Vagina (tissue), 2 donors: ENCODE data around the gene KCTD11. TPM values are rescaled to one million over a fixed set of nuclear protein-coding genes. Genes with fewer than 3 reads are reported as not detected.

Experiments used
- DNase-seq, 2 donors: peaks; one replicate each; pipeline ENCODE4 v3.0.0-alpha.2; 2017; ENCODE audit errors: extremely low spot score in 2 of 2
- H3K27ac ChIP-seq: fragments of 200-600 bp; sonication (generic); one replicate; pipeline ENCODE4 v1.5.1; 2019
- H3K27me3 ChIP-seq: fragments of 200-600 bp; sonication (generic); one replicate; pipeline ENCODE4 v1.5.1; 2019
- H3K36me3 ChIP-seq, 2 donors: fragments of 200-600 bp; sonication (generic); one replicate each; pipeline ENCODE4 v1.5.1; 2017 to 2019
- H3K4me1 ChIP-seq: fragments of 200-600 bp; sonication (generic); one replicate; pipeline ENCODE4 v1.5.1; 2019
- H3K4me3 ChIP-seq, 2 donors: fragments of 200-600 bp; sonication (generic); 1 replicate in 1 of 2; 2 replicates in 1 of 2; pipeline ENCODE4 v1.5.1; 2016 to 2019
- H3K9me3 ChIP-seq: fragments of 200-600 bp; sonication (generic); one replicate; pipeline ENCODE4 v1.5.1; 2019
- POLR2A ChIP-seq, 2 donors: fragments of 450-650 bp; IDR thresholded peaks; one replicate each; pipeline ENCODE4 v1.6.1; 2017; ENCODE audit warnings: antibody characterized with exemption in 2 of 2, mild to moderate bottlenecking in 2 of 2, moderate library complexity in 2 of 2
- POLR2AphosphoS5 ChIP-seq, 2 donors: sonication (generic); formaldehyde crosslinking; IDR thresholded peaks; one replicate each; pipeline ENCODE4 v1.9.0; 2017; ENCODE audit warnings: antibody characterized with exemption in 2 of 2, mild to moderate bottlenecking in 2 of 2, low read depth in 1 of 2; ENCODE audit not compliant: insufficient read depth in 1 of 2
- intact Hi-C: fragments of 100-400 bp; cut with DNase I; formaldehyde crosslinking; loops from one replicate; pipeline ENCODE4 v1.15.1; 2023
- total RNA-seq: library from RNA; depleted of rRNA; stranded (reverse); fragments of >200 nt; gene quantifications from one replicate; pipeline ENCODE4 v1.2.3, GENCODE V29; 2016
- TF ChIP-seq, protein P1 (sequence below), 3 experiments: fragments of 450-650 bp in 2 of 3; fragments of 200-600 bp in 1 of 3; sonication (generic) in 1 of 3; IDR thresholded peaks; one replicate each; pipeline ENCODE4 v1.5.1; 2017 to 2019; ENCODE audit warnings: antibody characterized with exemption in 3 of 3, mild to moderate bottlenecking in 2 of 3, moderate library complexity in 2 of 3

Gene KCTD11
- total RNA-seq, 1 donor from 2014 or later = 12.5 TPM

DNA sequence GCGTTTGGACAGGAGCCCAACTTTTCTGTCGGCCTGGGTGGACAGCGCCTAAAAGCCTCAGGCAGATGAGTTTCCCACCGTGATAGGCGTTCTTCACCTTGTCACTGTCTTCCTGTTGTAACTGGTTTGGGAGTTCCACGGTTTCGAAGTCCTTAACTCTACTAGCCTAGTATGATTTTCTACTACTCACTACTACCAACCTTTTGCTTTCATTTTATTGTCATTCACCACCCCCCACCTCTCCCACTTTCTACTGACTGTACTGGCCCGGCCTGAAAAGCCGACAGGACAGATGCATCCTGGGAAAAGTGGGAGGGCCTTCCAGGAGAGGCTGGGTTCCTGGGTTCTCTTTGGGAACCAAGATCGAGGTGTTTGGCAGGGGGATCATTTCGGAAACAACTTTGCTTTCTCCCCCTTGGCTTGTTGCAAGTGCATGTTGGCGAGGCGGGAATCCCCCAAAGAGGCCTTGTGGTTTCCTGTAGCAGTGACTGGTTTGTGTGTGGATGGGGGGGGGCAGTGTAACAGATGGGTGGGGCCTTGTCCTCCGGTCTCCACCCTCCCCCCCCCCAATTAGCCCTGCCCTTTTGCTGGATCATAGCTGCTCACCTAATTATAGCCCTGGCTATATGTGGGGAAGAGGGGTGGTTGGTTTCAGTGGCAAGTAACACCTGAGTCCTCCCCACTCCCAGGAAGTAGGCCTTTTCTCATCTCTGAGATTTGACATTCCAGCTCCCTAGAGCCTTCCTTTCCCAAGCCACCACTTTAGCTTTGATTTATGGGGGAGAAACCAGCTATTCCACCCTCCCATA is 43.1 kb upstream of the KCTD11 start:
- Histone ChIP-seq H3K9me3 (no peaks in the 10 kb centered on the region), H3K36me3 (peaks cover 3 to 44% of the 10 kb centered on the region in 2 donors), H3K27ac (peak overlapping the region; percentile 94), H3K27me3 (no peaks in the 10 kb centered on the region), H3K4me1 (peaks cover 59% of the 10 kb centered on the region), H3K4me3 (peak overlapping the region; percentile 74 to 83)
- no peak for DNase-seq
- intact Hi-C loops = no loop called here
- TF ChIP-seq POLR2A (IDR thresholded peaks at IDR 0.05) = peak in 1 of 2 donors; percentile 28
- TF ChIP-seq, protein P1, sequence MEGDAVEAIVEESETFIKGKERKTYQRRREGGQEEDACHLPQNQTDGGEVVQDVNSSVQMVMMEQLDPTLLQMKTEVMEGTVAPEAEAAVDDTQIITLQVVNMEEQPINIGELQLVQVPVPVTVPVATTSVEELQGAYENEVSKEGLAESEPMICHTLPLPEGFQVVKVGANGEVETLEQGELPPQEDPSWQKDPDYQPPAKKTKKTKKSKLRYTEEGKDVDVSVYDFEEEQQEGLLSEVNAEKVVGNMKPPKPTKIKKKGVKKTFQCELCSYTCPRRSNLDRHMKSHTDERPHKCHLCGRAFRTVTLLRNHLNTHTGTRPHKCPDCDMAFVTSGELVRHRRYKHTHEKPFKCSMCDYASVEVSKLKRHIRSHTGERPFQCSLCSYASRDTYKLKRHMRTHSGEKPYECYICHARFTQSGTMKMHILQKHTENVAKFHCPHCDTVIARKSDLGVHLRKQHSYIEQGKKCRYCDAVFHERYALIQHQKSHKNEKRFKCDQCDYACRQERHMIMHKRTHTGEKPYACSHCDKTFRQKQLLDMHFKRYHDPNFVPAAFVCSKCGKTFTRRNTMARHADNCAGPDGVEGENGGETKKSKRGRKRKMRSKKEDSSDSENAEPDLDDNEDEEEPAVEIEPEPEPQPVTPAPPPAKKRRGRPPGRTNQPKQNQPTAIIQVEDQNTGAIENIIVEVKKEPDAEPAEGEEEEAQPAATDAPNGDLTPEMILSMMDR (IDR thresholded peaks at IDR 0.05) = no peak
- TF ChIP-seq POLR2AphosphoS5 (IDR thresholded peaks at IDR 0.05; ENCODE audit: insufficient read depth in 1 of 2, low read depth in 1 of 2) = peak; percentile 32 to 95

- no peak for DNase-seq
- Histone ChIP-seq H3K36me3 (peaks cover 3 to 47% of the 10 kb centered on the region in 2 donors), H3K4me1 (peaks cover 67% of the 10 kb centered on the region), H3K9me3 (no peaks in the 10 kb centered on the region), H3K27ac (peak overlapping the region; percentile 94), H3K4me3 (no peak overlapping the region), H3K27me3 (no peaks in the 10 kb centered on the region)
- TF ChIP-seq POLR2AphosphoS5 (IDR thresholded peaks at IDR 0.05; ENCODE audit: insufficient read depth in 1 of 2, low read depth in 1 of 2) = no peak
- TF ChIP-seq, protein P1 (IDR thresholded peaks at IDR 0.05) = no peak
- TF ChIP-seq POLR2A (IDR thresholded peaks at IDR 0.05) = no peak
- intact Hi-C loops = loop anchor here (5.0 kb wide), 1 partner anchor 38 kb away; no protein-coding TSS in a partner anchor
Measured at GRCh38 chr17:7309628-7310027, 42.3 kb upstream of the KCTD11 start.

GRCh38 chr17:7311110-7311705 is 40.8 kb upstream of the KCTD11 start:
- Histone ChIP-seq H3K27ac (no peak overlapping the region), H3K4me1 (peaks cover 74% of the 10 kb centered on the region), H3K36me3 (peaks cover 3 to 47% of the 10 kb centered on the region in 2 donors), H3K4me3 (no peak overlapping the region), H3K27me3 (no peaks in the 10 kb centered on the region), H3K9me3 (no peaks in the 10 kb centered on the region)
- no peak for TF ChIP-seq POLR2AphosphoS5 (IDR thresholded peaks at IDR 0.05; ENCODE audit: insufficient read depth in 1 of 2, low read depth in 1 of 2)
- no peak for TF ChIP-seq POLR2A (IDR thresholded peaks at IDR 0.05)
- TF ChIP-seq, protein P1 (IDR thresholded peaks at IDR 0.05) = no peak
- no peak for DNase-seq
- intact Hi-C loops = loop anchor here (5.0 kb wide), 1 partner anchor 36 kb away; no protein-coding TSS in a partner anchor

GRCh38 chr17:7312432-7313087 is 39.4 kb upstream of the KCTD11 start:
- TF ChIP-seq, protein P1 (IDR thresholded peaks at IDR 0.05) = no peak
- TF ChIP-seq POLR2A (IDR thresholded peaks at IDR 0.05) = no peak
- no peak for TF ChIP-seq POLR2AphosphoS5 (IDR thresholded peaks at IDR 0.05; ENCODE audit: insufficient read depth in 1 of 2, low read depth in 1 of 2)
- Histone ChIP-seq H3K27ac (no peak overlapping the region), H3K9me3 (no peaks in the 10 kb centered on the region), H3K36me3 (peaks cover 3 to 54% of the 10 kb centered on the region in 2 donors), H3K4me3 (no peak overlapping the region), H3K4me1 (peaks cover 68% of the 10 kb centered on the region), H3K27me3 (no peaks in the 10 kb centered on the region)
- intact Hi-C loops = loop anchor here (5.0 kb wide), 1 partner anchor 35 kb away; no protein-coding TSS in a partner anchor
- DNase-seq = no peak
